ENCODE measurements around the gene VWCE. TPM values are rescaled to one million over a fixed set of nuclear protein-coding genes. Genes with fewer than 3 reads are reported as not detected.
A peak's percentile ranks its signal among the peaks of the same experiment; 100 is the strongest.
"Not testable (repeated sequence)": the region's sequence is repeated elsewhere in the genome, so short reads cannot be mapped to it uniquely, and the experiment has no call there.

Gene VWCE
- total RNA-seq, 8 experiments from 2014 or later, result 2.1 to 7.2 (median 3.6) TPM

- no CpG with 5 or more reads among the region's 5 CpGs for WGBS, 10 experiments
- ATAC-seq (replicated peaks in 6 of 8); in situ Hi-C loops (cut with MboI; ENCODE audit: low pct_unique_long_range_greater_than_20kb in 2 of 9, low sequenced_read_pairs in 9 of 9, unreplicated experiment in 9 of 9); H3K27ac ChIP-seq; H3K4me3 ChIP-seq; H3K4me1 ChIP-seq (replicated peaks in 1 of 2): not testable (repeated sequence)
Measured at GRCh38 chr11:61231585-61231984, 63.5 kb downstream of the VWCE start.

- in situ Hi-C loops (cut with MboI; ENCODE audit: low pct_unique_long_range_greater_than_20kb in 2 of 9, low sequenced_read_pairs in 9 of 9, unreplicated experiment in 9 of 9); H3K4me1 ChIP-seq (replicated peaks in 1 of 2); ATAC-seq (replicated peaks in 6 of 8); H3K27ac ChIP-seq; H3K4me3 ChIP-seq: not testable (repeated sequence)
- no CpG with 5 or more reads among the region's 15 CpGs for WGBS, 10 experiments
Measured at GRCh38 chr11:61231033-61231432, 64.1 kb downstream of the VWCE start.

- ATAC-seq (replicated peaks in 6 of 8); H3K4me3 ChIP-seq; in situ Hi-C loops (cut with MboI; ENCODE audit: low pct_unique_long_range_greater_than_20kb in 2 of 9, low sequenced_read_pairs in 9 of 9, unreplicated experiment in 9 of 9); H3K4me1 ChIP-seq (replicated peaks in 1 of 2); H3K27ac ChIP-seq: not testable (repeated sequence)
- WGBS, 10 experiments, result no CpG with 5 or more reads among the region's 6 CpGs
Measured at GRCh38 chr11:61229458-61229857, 65.7 kb downstream of the VWCE start.

GRCh38 chr11:61226457-61227137 lies 68.5 kb downstream of the VWCE start:
- H3K4me1 ChIP-seq (replicated peaks in 1 of 2); H3K4me3 ChIP-seq; in situ Hi-C loops (cut with MboI; ENCODE audit: low pct_unique_long_range_greater_than_20kb in 2 of 9, low sequenced_read_pairs in 9 of 9, unreplicated experiment in 9 of 9); H3K27ac ChIP-seq: not testable (repeated sequence)
- ATAC-seq (replicated peaks in 6 of 8), result peak in 7 of 8 experiments; percentile 41 to 95 (median 62)
- no CpG with 5 or more reads among the region's 10 CpGs for WGBS, 10 experiments

- H3K27ac ChIP-seq; H3K4me1 ChIP-seq (replicated peaks in 1 of 2); H3K4me3 ChIP-seq; ATAC-seq (replicated peaks in 6 of 8); in situ Hi-C loops (cut with MboI; ENCODE audit: low pct_unique_long_range_greater_than_20kb in 2 of 9, low sequenced_read_pairs in 9 of 9, unreplicated experiment in 9 of 9): not testable (repeated sequence)
- WGBS, 10 experiments, result no CpG with 5 or more reads among the region's 5 CpGs
Measured at GRCh38 chr11:61222692-61223091, 72.4 kb downstream of the VWCE start.

GRCh38 chr11:61222047-61222446 lies 73.1 kb downstream of the VWCE start, which contains the start of gene PGA4:
Gene PGA4, plus strand, starts transcription at chr11:61222347. Its CDS starts 54 bp downstream, at chr11:61222401.
- H3K4me1 ChIP-seq (replicated peaks in 1 of 2); in situ Hi-C loops (cut with MboI; ENCODE audit: low pct_unique_long_range_greater_than_20kb in 2 of 9, low sequenced_read_pairs in 9 of 9, unreplicated experiment in 9 of 9); H3K27ac ChIP-seq; ATAC-seq (replicated peaks in 6 of 8); H3K4me3 ChIP-seq: not testable (repeated sequence)
- no CpG with 5 or more reads among the region's 8 CpGs for WGBS, 10 experiments

- H3K4me1 ChIP-seq (replicated peaks in 1 of 2); in situ Hi-C loops (cut with MboI; ENCODE audit: low pct_unique_long_range_greater_than_20kb in 2 of 9, low sequenced_read_pairs in 9 of 9, unreplicated experiment in 9 of 9); ATAC-seq (replicated peaks in 6 of 8); H3K4me3 ChIP-seq; H3K27ac ChIP-seq: not testable (repeated sequence)
- no CpG with 5 or more reads among the region's 5 CpGs for WGBS, 10 experiments
Measured at GRCh38 chr11:61219016-61219415, 76.1 kb downstream of the VWCE start.

GRCh38 chr11:61218306-61218705 lies 76.8 kb downstream of the VWCE start:
- H3K27ac ChIP-seq; H3K4me3 ChIP-seq; in situ Hi-C loops (cut with MboI; ENCODE audit: low pct_unique_long_range_greater_than_20kb in 2 of 9, low sequenced_read_pairs in 9 of 9, unreplicated experiment in 9 of 9); H3K4me1 ChIP-seq (replicated peaks in 1 of 2); ATAC-seq (replicated peaks in 6 of 8): not testable (repeated sequence)
- WGBS, 10 experiments, result no CpG with 5 or more reads among the region's 4 CpGs

GRCh38 chr11:61213711-61214324 lies 81.3 kb downstream of the VWCE start:
- H3K4me3 ChIP-seq; H3K4me1 ChIP-seq (replicated peaks in 1 of 2); in situ Hi-C loops (cut with MboI; ENCODE audit: low pct_unique_long_range_greater_than_20kb in 2 of 9, low sequenced_read_pairs in 9 of 9, unreplicated experiment in 9 of 9); H3K27ac ChIP-seq: not testable (repeated sequence)
- WGBS, 10 experiments, result no CpG with 5 or more reads among the region's 3 CpGs
- ATAC-seq (replicated peaks in 6 of 8), result peak in 2 of 8 experiments; percentile 73 to 78

- WGBS, 10 experiments, result no CpG with 5 or more reads among the region's 15 CpGs
- H3K4me3 ChIP-seq; ATAC-seq (replicated peaks in 6 of 8); H3K4me1 ChIP-seq (replicated peaks in 1 of 2); H3K27ac ChIP-seq; in situ Hi-C loops (cut with MboI; ENCODE audit: low pct_unique_long_range_greater_than_20kb in 2 of 9, low sequenced_read_pairs in 9 of 9, unreplicated experiment in 9 of 9): not testable (repeated sequence)
Measured at GRCh38 chr11:61212202-61212601, 82.9 kb downstream of the VWCE start.

- in situ Hi-C loops (cut with MboI; ENCODE audit: low pct_unique_long_range_greater_than_20kb in 2 of 9, low sequenced_read_pairs in 9 of 9, unreplicated experiment in 9 of 9); ATAC-seq (replicated peaks in 6 of 8); H3K27ac ChIP-seq; H3K4me1 ChIP-seq (replicated peaks in 1 of 2); H3K4me3 ChIP-seq: not testable (repeated sequence)
- 40 to 100% methylated on average over 1 of the region's 10 CpGs; no CpG with 5 or more reads in 8 of the 10 experiments for WGBS, 10 experiments
Measured at GRCh38 chr11:61211327-61211952, 83.7 kb downstream of the VWCE start.

- ATAC-seq (replicated peaks in 6 of 8); H3K4me3 ChIP-seq; H3K27ac ChIP-seq; in situ Hi-C loops (cut with MboI; ENCODE audit: low pct_unique_long_range_greater_than_20kb in 2 of 9, low sequenced_read_pairs in 9 of 9, unreplicated experiment in 9 of 9); H3K4me1 ChIP-seq (replicated peaks in 1 of 2): not testable (repeated sequence)
- no CpG with 5 or more reads among the region's 6 CpGs for WGBS, 10 experiments
Measured at GRCh38 chr11:61210629-61211028, 84.5 kb downstream of the VWCE start.
